ENCODE data around the gene XRCC3.

GRCh38 chr14:103703433-103704385 lies 11.5 kb downstream of the XRCC3 start:
- TF ChIP-seq CTCF (IDR thresholded peaks at IDR 0.05) (no peak), POLR2AphosphoS5 (IDR thresholded peaks at IDR 0.05) (no peak), POLR2A (IDR thresholded peaks at IDR 0.05) (no peak), EP300 (IDR thresholded peaks at IDR 0.05; ENCODE audit: low read depth) (no peak)

Measured in transverse colon (tissue), 4 donors.